ENCODE measurements around the gene ZBTB42.

The ZBTB42 gene

DNA sequence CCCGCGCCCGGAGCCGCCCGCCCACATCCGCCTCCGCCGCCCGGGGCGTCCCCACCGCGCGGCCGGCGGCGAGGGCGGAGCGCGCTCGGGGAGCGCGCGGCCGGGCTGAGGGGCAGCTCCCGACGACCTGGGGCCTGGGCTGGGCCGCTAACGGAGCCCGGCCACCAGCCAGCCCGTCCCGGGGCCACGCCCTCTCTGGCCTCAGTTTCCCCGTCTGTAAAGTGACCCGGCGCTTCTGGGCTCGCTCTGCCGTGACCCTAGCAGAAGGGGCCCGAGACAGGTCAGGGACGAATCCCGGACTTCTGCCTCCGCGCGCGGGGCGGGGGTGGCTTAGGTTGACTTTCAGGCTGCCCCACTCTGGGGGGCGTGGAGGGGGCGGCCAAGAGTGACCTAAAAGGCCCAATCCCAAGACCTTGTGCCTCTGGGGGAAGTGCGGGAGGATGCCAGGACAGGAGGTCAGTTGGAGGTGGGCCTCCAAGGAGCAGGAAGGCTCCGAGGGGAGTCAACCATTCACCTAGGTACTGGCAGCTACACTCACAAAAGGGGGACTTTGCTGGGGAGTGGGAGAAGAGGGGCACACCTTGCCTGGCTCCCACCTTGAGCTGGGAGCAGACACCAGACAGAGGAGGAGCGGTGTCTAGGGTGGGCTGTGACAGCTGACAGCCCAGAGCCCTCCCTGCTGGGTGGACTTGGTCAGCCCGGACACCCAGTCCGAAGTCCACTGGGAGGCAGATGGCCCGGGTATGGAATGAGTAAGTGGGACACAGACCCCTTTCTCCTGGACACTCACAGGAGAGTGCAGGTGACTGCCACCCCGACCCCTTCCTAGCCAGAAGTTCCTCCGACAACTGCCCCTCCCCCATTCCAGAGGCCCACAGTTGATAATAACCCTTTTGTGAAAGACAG is 4.9 kb upstream of the ZBTB42 start:
- DNase-seq (ENCODE audit: low spot score): no peak

DNA sequence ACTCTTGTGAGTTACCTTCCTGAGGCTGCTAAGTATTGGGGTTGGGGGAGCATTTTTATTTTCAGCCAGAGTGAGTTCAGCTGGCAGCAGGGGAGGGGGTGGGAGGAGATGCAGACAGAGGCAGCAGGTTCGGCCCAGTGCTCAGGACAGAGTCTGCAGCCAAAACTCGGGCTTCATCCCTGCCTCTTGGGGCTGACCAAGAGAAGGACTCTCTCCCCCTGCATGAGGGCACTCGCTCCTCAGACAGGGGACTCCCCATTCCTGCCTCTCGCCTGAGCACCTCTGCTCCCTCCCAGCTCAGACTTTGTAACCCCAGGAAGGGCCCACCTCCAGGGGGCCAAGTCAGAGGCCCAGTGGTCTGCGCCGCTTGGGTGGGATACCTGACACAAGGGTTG is 4.2 kb upstream of the ZBTB42 start:
- DNase-seq (ENCODE audit: low spot score): no peak

GRCh38 chr14:104797115-104798044 is 3.5 kb upstream of the ZBTB42 start:
- DNase-seq (ENCODE audit: low spot score): peak; percentile 45

DNA sequence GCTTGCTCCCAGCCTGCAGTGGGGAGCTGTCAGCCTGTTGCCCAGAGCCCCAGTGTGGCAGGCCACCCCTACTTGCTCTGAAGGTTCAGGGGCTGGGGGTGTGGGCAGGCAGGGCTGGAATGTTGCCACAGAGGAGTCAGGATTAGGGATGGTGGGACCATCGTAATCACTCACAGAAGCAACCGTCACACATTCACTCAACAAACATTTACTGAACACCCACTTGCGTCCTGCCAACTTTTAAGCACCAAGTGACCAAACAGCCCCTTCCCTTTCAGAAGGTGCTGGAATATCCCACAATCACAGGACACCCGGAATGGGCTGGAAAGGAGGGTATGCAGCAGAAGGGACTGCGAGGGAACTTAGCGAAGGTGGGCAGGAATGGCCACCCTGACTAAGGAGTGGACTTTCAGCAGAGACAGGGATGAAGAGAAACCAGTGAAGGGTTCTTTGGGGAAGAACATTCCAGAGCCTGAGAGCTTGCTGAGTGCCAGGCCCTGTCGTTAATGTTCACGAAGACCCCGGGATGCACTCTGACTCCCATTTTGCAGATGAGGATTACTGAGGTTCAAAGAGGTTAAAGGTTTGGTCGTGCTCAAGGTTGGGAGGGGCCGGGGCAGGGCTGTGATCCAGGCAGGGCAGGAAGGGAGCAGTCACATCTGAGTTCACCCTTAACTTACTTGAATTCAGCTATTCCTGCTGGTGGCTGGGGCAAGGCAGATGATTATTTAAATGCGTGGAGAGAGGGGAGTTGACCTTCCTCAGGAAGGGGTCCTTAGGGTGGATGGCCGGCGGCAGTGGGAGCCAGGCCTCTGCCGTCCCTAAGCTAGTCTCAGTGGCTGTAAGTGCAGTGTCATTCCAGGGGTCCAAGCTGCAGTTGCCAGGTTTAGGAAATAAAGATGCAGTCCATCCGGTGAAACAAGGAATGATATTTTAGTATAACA is 2.3 kb upstream of the ZBTB42 start:
- no peak for DNase-seq (ENCODE audit: low spot score)

DNA sequence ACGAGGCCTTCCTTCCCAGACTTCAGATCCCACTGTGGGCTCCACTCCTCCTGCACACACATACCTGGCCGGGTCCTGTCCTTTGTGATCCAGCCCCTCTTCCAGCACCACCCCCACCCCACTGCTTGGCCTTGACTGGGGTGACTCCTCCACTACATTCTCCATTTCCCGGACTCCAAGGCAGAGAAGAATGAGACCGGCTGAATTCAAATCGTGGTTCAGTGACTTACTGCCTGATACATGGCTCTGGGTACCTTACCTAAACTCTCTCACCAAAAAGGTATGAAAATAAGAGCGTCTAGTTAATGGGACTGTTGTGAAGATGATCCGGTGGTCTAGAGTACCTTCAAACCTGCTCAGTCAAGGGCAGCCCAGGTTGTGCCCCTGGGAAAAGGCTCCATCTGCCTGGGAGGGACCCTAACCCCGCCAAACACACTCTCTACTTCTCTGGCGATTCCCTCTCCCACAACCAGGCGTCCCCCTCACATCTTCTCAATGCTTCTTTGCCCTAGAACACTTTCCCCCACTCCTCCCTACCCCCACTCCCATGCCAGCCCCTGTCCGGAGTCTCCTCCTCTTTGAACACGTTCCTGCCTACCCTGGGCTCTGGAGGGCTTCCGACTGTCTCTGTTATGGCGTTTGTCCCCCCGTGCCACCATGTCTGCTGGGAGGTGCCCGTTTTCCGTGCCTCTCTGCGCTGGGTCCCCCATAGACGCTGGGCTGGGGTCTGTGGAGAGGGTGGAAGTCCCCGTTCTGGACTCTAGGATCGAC is 1.5 kb upstream of the ZBTB42 start:
- no peak for DNase-seq (ENCODE audit: low spot score)

- DNase-seq (ENCODE audit: low spot score): peak; percentile 63
These were observed 708 bp upstream of the ZBTB42 start for GRCh38 chr14:104800015-104800770.

- no peak for DNase-seq (ENCODE audit: low spot score)
These were observed 856 bp downstream of the ZBTB42 start for GRCh38 chr14:104801520-104802393.

DNA sequence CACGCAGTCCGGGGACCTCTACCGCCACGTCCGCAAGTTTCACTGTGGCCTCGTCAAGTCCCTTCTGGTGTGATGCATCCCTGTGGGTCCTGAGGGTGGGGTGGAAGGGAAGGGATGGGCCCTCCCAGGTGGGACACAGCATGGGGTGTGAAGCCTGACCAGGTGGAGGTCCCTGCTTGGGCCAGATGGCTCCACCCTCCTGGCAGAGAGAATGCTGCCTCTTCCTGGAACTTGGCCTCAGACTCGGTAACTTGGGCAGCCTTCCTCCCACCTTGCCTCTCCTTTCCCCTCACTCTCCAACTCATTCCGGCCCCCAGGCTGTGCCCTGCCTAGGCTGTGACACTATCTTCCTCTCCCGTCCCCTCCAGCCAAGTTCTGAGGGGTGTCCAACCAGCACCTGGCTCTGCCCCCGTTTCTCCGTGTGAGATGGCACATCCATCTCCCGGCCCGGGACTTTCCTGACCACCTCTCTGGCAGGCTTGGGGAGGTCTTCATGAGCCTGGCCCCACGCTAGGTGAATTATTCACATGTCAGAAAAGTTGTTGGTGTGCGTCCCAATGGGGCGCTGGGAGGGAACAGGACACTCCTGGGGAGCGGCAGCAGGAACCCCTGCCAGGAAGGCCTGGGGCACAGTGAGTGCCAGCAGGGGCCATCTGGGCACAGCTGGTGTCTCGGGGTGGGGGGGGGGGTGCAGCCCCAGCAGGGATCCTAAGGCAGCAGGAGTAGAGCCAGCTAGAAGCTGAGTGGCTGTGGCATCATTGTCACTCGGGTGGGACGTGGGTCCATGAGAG is 1.7 kb downstream of the ZBTB42 start:
- no peak for DNase-seq (ENCODE audit: low spot score)

- DNase-seq (ENCODE audit: low spot score): no peak
These were observed 2.5 kb downstream of the ZBTB42 start for GRCh38 chr14:104803280-104803911.

DNA sequence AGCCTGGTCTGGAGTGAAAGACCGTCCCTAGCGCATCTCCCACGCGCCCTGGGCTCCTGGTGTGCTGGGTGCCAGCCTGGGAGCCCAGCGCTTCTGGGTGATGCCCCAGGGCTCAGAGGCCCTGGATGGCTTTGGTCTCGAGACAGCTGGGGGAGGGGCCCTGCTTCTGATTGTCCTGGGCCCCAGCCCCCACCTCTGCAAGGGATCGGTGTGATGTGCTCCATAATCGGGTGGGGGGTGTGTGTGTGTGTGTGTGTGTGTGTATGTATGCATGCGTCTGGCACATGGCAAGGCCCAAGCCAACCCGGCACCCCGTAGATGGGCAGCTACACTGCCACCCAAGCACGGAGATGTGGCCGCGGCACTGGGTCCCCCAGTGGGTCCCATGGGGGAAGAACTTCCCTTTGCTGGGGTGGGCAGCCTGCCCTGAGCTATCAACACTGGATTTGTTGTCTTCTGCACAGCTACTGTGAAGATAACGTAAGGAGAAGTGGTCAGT is 3.1 kb downstream of the ZBTB42 start:
- no peak for DNase-seq (ENCODE audit: low spot score)

DNA sequence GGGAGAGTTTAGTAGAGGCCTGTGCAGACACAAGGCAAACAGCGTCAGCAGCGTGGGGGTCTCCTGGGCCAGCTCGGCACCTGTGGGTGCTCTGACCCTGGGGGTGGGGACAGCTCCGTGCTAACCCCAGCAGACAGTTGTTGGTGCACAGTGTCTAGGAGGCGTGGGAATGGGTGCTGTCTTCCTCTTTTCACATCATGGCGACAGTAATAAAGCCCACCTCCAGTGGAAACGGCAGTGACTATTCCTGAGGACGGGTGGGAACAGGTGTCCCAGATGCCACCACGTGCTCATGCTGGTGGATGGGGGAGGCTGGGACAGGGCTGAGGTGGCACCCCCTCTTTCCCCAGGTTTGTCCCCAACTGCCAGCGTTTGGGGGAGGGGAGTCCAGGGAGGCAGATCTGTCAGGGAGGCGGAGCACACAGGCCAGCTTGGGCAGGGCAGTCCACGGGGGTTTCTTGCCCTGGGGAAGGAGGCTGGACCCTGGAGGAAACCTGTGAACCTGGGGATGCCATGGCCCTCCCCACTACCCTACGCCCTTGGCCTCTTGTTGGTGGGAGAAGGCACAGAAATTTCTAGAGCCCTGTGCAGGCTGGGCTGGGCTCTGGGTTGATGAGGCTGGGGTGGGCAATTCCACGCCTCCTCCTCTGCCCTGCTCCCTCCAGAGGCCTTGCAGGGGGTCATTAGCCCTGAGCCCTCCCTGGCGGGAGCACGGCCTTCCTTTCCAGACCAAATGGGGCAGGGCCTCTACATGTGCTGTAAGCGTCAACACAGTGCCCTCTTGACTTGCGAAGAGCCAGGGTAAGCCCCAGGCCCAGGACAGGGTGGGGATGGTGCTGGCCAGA is 3.8 kb downstream of the ZBTB42 start:
- DNase-seq (ENCODE audit: low spot score): no peak

DNA sequence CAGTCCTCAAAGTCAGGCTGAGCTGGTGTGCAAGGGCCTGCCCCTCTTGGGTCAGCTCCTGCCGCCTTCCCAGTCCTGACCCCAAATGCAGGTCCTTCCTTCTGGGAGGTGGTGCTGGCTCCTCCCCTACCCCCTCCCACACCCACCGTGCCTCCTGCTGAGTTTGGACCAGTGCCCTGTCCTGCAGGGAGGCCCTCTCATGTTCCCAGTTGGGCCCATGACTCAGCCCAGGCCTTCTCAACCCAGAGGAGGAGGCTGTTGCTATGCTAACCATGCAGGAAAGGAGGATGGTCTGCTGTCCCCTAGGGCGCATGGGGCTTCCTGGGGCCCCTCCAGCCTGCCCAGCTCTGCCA is 4.4 kb downstream of the ZBTB42 start:
- DNase-seq (ENCODE audit: low spot score): peak; percentile 49

DNA sequence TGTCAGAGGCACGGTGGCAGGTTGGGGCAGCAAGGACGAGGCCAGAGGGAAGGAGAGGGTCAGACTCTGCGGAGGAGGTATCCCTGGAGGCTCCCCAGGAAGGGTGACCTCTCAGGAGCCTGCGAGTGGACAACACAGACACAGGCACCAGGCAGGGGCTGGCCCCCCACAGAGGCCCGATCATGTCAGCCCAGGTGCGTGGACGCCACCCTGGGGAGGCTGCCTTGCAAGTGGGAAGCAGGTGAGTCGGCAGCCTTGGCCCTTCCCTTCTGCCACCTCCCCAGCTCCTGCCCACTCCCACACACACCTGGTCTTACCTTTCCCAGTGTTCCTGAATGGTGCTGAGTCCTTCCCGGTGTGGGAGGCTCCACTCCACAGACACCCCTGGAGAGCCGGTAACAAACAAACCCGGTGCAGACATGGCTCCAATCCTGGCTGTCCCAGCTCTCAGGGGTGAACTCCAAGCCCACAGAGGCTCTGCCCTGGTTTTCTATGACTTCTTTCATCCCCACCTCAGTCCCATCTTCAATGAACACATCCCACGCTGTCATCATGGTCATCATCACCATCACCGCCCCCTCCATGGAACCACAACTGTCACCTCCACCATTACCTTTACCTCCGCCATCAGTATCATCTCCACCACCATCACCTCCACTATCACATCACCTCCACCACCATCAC is 5.2 kb downstream of the ZBTB42 start:
- no peak for DNase-seq (ENCODE audit: low spot score)

GRCh38 chr14:104806625-104807465 is 5.9 kb downstream of the ZBTB42 start:
- DNase-seq (ENCODE audit: low spot score): no peak

DNA sequence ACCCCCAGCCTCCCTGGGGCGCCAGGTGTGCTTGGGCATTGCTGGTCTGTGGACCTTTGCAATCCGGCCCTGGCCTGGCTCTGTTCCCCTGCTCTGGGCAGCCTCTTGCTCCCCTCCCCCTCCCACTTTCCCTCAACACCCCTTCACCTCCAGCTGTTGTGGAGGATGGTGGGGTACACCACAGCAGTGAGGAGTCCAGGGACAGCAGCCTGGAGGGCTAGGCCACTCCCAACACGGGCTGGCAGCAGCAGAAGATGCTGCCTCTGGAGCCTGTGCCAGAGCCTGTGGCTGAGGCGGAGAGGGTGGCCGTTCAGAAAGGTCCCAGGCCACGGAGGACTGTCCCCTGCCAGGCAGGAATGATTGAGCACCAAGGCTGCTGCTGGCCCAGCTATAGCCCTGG is 7.6 kb downstream of the ZBTB42 start:
- DNase-seq (ENCODE audit: low spot score): no peak
